ENCODE results near the gene SHISA2. TPM values are rescaled to one million over a fixed set of nuclear protein-coding genes. Genes with fewer than 3 reads are reported as not detected.

Gene SHISA2
- polyA plus RNA-seq, 4 donors: 59.0 to 64.2 (median 63.1) TPM

DNA sequence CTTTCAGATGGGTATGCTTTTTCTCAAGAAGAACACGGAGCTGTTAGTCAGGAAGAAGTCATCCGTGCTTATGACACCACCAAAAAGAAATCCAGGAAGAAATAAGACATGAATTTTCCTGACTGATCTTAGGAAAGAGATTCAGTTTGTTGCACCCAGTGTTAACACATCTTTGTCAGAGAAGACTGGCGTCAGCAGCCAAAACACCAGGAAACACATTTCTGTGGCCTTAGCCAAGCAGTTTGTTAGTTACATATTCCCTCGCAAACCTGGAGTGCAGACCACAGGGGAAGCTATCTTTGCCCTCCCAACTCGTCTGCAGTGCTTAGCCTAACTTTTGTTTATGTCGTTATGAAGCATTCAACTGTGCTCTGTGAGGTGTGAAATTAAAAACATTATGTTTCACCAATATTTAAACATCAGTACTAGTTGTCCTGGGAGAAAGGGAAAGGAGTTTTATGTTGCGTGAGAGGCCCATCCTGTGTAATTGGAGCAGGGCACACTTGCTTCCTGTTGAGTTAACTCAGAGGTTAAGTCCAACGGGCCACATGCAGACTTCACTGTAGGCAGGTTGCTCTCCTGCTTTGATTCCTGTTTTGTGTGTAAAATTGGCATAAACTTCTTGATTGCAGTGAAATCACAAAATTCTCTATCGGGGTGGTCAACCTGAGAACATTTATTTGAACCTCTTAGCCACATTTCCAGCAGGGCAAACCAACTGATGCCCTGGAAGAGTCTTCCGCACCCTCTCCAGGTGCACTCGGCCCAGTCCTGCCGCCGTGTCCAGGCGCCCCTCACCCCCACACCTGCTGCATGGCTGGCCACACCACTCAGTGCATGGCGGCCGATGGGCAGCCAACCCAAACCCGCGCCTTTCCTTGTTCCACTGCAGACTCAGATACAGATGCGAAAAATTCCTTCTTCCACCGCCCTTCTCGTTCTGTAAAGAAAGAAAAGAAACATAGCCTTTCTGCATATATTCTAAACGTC, 31.6 kb downstream of the SHISA2 start:
- DNase-seq (ENCODE audit: low read depth in 4 of 4, low spot score in 2 of 4): no peak

DNA sequence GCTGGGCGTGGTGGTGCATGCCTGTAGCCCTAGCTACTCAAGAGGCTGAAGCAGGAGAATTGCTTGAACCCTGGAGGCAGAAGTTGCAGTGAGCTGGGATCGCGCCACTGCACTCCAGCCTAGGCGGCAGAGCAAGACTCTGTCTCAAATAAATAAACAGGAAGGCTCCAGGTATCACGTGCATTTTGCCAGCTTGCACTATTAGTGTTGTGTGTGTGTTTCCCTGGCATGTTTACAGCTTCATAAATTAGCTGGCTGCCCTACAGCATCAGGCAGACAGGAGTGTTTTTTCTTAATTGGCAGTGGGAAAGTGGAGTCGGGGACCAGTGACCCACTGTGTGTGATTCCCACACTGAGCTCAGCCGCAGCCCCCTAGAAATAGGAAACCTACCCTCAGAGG, 32.6 kb downstream of the SHISA2 start:
- DNase-seq (ENCODE audit: low read depth in 4 of 4, low spot score in 2 of 4): no peak

DNA sequence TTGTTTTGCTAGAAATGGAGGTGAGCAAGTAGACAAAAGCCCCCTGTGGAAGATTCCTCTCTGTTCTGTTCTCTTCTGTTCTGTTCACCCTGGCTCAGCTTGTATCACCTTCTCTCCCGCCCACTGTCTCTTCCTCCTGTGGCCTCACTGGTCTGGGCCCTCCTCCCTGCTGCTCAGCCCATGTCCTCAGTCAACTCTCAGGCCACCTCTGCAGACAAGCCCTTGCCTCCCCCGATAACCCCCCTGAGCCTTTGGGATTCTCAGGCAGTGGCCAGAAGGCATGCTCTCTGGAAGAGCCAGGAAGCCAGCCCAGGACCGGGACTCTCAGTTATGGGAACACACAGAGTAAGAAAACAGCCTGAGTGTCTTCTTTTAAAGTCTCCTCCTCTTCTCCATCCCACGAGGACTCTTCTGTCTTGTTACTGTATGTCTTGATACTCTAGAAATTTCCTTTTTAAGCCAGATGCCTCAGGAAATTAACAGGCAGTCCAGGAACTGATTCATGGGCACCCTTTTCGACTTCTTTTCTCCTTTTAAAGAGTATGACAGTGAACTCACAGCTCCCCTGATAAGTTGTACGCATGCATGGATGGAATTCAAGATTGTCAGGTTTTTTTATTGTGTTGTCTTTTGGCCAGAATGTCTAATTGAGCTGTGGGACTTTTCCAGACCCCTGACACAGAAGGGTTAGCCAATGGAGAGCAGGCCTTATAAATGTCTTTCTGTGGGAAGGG, 33.7 kb downstream of the SHISA2 start:
- no peak for DNase-seq (ENCODE audit: low read depth in 4 of 4, low spot score in 2 of 4)

DNA sequence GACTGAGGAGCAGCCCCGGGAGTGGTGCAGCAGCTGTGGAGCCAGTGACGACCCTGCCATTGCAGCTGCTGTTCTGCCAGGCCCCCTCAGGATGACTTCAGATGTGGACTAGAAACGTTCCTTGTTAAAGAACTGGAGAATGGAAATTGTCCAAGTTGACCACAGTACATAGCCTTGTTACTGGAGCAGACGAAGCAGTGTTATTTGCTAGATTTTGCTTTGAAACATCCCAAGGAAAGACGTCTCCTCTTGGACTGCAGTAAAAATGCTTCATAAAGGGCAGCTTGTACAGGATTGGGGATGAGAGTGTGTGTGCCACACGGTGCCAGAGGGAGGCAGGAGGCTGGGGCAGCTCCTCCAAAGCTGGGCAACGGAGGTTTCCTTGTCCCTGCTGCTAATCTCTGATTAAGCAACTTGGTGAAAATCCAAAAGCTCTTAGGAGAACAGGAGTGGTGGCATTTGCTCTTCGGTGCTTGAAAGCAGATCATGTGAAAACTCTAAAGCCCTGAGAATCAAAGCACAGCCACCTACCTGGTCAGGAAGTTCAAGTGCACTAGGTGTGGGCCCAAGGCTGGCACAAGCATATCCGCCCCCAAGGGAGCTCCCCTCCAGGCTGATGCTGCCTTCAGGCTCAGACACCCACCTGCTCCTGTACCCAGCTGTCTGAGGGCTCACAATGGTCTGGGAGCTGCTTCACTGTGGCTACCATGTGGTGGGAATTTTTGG, 34.5 kb downstream of the SHISA2 start:
- DNase-seq (ENCODE audit: low read depth in 4 of 4, low spot score in 2 of 4): no peak

DNA sequence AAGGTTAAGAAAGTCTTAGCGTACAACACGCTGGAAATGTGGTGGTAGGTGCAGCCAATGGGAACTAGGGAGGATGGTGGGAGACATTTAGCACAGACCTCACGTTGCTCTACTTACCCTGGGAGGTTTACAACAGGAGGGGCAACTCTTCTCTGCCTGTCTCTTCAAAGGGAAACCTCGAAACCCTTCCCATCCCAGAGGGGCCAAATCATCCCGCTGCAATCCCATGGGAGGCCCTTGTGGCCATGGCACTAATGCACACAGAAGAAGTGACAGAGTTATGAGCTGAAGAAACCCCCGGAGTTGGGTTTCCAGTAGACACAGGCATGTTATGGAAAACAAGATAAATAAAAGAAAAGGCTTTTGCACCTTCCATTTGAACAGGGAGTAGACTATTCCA, 35.6 kb downstream of the SHISA2 start:
- DNase-seq (ENCODE audit: low read depth in 4 of 4, low spot score in 2 of 4): no peak

DNA sequence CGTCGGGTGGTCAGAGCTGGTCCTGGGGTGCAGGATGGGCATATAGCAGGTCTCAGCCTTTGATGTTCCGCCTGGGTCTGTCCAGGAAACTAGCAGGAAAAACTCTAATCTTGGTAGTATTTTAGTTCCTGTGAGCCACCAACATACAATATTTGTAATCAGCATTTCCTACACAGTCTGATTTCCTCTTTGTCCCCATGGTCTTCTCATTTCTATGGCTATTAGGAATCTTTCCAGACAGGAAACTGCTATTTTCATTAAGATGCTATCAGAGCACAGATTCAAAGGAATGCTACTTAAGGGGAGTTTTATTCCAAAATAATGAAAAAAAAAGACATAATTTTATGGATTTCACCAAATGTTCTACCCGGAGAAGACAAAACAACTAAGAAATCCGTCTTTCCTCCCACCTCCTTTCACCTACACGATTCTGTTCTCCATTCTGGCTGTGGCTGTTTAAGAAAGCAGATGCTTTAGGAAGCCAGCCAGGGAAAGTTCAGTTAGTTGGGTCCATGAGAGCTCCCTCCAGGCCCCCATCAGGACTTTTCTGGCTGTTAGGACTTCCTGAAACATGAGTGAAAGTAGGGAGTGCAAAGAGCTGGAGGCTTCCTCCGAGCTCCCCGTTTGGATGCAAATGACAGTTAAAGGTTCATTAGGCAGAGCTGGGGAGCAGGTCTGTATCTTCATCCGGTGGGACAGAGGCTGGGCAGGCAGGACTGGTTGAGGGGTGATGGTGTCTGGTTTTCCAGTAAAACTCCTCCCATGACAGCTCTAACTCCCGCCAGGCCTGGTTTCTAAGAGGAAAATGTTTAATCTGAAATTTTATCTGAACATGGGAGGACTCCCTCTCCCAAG, 36.3 kb downstream of the SHISA2 start:
- DNase-seq (ENCODE audit: low read depth in 4 of 4, low spot score in 2 of 4): no peak

DNA sequence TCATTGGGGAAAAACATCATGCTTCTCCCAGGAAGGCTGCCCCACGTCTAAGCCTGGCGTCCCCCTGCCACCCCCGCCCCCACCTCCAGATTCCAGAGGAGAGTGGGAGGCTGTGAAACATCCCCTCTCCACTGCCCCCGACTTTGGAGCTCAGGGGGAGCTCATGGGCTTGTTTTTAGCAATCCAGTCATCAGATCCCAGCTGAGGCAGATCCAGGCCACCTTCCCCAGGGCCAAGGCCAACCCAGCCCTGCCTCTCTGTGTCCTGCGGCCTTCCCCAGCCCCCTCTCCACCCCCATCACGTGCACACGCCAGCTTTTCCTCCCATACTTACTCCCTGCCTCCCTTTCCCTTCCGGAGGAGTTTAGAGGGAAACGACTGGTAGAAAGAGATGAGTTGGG, 38.8 kb downstream of the SHISA2 start:
- no peak for DNase-seq (ENCODE audit: low read depth in 4 of 4, low spot score in 2 of 4)

DNA sequence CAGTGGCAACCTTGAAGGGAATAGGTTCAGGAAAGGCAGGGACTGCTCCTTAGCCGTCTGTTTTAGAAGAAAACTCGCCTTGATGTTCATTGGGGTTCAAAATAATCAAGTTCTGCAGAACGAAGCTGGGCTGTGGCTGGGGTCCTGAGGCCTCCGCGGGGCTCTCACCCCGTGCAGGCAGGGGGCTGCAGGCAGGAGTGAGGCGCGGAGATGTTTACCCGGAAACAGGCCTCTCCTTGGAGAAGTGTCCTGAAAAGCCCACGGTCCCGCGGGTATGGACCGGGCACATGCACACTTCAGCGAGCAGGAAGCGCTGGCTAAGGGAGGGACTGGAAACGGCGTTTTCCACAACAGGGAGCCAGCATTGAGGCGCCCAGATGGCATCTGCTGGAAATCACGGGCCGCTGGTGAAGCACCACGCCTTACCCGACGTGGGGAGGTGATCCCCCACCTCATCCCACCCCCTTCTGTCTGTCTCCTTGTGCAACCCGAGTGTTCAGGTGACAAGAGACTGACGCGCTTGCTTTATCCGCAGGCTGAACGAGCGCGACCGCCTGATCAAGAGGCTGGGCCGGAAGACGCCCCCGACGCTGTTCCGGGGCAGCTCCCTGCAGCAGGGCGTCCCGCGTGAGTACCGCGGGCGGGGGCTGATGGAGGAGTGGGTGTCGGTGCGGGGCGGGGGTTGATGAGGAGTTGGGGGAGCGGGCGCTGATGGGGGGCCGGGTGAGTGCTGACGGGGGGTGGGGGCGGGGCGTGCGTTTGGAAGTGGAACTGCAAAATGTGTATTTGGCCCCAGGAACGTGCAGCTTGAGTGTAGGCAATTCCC, 39.6 kb downstream of the SHISA2 start:
- no peak for DNase-seq (ENCODE audit: low read depth in 4 of 4, low spot score in 2 of 4)

DNA sequence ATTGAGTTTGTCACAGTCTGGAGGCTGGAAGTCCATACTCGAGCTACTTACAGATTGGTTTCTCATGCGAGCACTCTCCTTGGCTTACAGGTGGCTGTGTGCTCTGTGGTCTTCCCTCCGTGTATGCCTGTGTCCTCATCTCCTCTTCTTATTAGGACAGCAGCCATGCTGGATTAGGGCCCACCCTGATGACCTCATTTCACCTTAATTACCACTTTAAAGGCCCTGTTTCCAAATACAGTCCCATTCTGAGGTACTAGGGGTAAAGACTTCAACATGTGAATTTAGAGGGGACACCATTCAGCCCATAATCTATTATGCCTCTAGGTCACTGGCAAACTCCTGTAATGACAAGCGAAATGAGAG, 40.6 kb downstream of the SHISA2 start:
- DNase-seq (ENCODE audit: low read depth in 4 of 4, low spot score in 2 of 4): no peak

DNA sequence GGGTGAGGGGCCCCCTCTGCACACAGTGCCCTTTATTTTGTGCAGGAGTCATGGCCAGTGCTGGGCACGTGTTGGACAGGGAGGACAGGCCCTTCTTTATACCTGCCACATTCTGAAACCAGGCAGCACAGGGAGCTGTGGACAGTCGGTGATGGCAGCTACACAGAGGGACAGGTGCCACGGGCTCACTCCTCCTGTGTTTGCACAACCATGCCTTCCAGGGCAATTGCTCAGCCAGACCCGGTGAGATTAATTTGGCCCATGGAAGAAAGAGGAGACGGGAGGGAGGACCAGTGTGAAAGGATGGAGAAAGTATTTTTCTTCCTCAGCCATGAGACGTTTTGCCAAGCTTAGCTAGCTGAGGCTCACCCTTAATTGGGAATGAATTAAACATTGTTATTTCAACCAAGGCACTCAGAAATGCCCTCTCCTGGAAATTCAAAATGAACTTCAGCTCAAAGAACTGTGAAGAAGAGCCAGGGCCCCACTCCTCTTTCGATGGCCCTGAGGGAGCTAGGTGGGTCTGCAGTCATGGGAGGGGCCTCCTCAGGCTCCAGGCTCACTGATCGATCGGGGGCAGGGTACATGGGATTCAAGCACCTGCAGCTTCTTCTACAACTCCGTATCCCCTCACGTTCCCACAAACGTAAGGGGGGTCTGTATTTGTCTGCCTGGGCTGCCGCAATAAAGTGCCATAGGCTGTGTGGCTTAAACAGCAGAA, 41.2 kb downstream of the SHISA2 start:
- no peak for DNase-seq (ENCODE audit: low read depth in 4 of 4, low spot score in 2 of 4)

DNA sequence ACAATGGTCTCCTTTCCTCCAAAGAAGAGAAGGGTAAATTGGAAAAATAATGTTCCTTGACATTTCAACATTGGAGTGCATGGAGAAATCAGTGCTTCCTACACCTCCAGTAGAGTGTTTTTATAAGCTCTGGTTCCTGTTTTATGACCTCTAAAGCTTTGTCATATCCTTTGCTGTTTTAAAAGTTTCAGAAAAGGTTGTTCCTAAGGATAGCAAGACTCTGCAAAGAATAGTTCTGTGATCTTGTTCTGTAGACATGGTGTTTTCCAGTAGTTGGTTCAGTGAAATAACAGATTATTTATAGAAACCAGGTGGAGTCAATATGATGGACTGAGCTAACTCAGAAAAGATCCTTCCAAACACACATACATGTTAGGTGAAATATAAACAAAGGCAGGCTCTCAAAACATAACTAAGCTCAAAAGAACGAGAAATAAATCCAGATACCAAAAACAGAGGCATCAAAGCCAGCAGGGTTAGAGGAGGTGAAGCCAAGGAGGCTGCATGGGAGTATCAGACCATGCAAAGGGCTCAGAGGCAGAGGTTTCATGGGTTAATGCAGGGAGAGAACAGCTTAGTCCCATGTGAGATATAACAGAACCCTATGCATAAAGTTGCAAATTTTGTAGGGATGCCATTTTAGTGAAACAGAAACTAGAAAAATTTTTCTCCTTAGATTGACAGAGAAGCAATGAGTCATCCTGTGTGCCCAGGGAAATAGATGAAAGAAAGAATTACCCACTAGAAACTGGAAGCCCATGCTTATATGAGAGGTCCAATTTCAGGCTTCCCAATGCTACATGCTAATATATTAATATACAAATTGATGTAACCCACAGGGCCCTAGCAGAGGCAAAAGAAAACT, 44.3 kb downstream of the SHISA2 start:
- no peak for DNase-seq (ENCODE audit: low read depth in 4 of 4, low spot score in 2 of 4)

Other genes with a start within 250 kb of the SHISA2 start
- 10 to 100 TPM; 33.8 to 38.0 (median 35.3) TPM for gene RNF6, start 170.3 kb upstream of the SHISA2 start, polyA plus RNA-seq (ENCODE audit: insufficient read length in 4 of 4)
- gene CDK8, start 202.1 kb upstream of the SHISA2 start, polyA plus RNA-seq (ENCODE audit: insufficient read length in 4 of 4): 10 to 100 TPM; 19.3 to 24.6 (median 23.0) TPM